GM12892 (cell line): ENCODE data around the gene ANK2.

ENCODE experiments used
- POLR2A ChIP-seq: IDR thresholded peaks from 2 replicates; pipeline ENCODE4 v1.6.1; 2011; ENCODE audit warnings: low read depth, low read length, control low read depth
- POLR2AphosphoS5 ChIP-seq: IDR thresholded peaks from 2 replicates; pipeline ENCODE4 v1.6.1; 2011; ENCODE audit warnings: low read depth, low read length, control low read depth
- TAF1 ChIP-seq: IDR thresholded peaks from 2 replicates; pipeline ENCODE4 v1.6.1; 2011; ENCODE audit warnings: low read depth, mild to moderate bottlenecking, control low read depth, low read length, borderline replicate concordance

DNA sequence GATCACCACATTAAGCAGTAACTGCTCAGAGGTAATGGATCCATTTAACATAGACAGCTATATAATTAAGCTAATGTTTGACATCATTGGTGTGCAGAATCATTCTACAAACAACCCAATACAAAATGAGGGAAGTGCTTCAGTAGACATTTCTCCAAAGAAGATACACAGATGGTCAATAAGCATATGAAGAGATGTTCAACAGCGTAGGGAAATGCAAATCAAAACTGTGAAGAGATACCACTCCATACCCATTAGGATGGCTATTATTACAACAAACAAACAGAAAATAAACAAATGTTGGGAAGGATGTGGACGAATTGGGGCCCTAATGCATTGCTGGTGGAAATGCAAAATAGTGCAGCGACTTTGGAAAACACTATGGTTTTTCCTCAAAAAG is 294.6 kb downstream of the ANK2 start:
- TF ChIP-seq POLR2AphosphoS5 (no peak), TAF1 (no peak), POLR2A (no peak)
